Measurements from ENCODE around the gene LBX2.

LBX2 gene

GRCh38 chr2:74457129-74457548 is 42.3 kb downstream of the LBX2 start:
- Histone ChIP-seq H3K79me1 (ENCODE audit: low read length) (peaks cover 10% of the 10 kb centered on the region), H3K18ac (ENCODE audit: low read length) (no peak overlapping the region), H3K4me3 (ENCODE audit: low read length) (peak overlapping the region; percentile 13), H4K8ac (ENCODE audit: low read depth, low read length) (peak overlapping the region; percentile 43), H3K23ac (ENCODE audit: low read length) (no peak overlapping the region), H3K56ac (ENCODE audit: low read length) (peak overlapping the region; percentile 77), H3K4ac (ENCODE audit: low read depth, low read length) (peak overlapping the region; percentile 22), H3K36me3 (ENCODE audit: control insufficient read depth, insufficient read depth, low read length) (peaks cover 3% of the 10 kb centered on the region), H3K4me2 (ENCODE audit: low read length) (peak overlapping the region; percentile 44), H2AK5ac (ENCODE audit: low read length) (no peak overlapping the region), H2BK15ac (replicated peaks; ENCODE audit: low read depth) (no peak overlapping the region), H2BK120ac (ENCODE audit: low read depth, low read length) (no peak overlapping the region), H3K27me3 (ENCODE audit: insufficient read depth, low read length, poor library complexity) (no peaks in the 10 kb centered on the region), H3K79me2 (ENCODE audit: control insufficient read depth, insufficient read depth, low read length) (peaks cover 9% of the 10 kb centered on the region), H2BK5ac (ENCODE audit: low read length) (peak overlapping the region; percentile 12), H3K9ac (ENCODE audit: low read length) (peak overlapping the region; percentile 71), H3K4me1 (ENCODE audit: control insufficient read depth, low read depth, low read length) (peaks cover 6% of the 10 kb centered on the region), H3K27ac (ENCODE audit: low read depth, low read length) (peak overlapping the region; percentile 74), H4K5ac (ENCODE audit: low read length) (no peak overlapping the region)
- WGBS (ENCODE audit: extremely low coverage, insufficient coverage, low lambda C conversion rate) = no CpG with 5 or more reads among the region's 27 CpGs
- DNase-seq = no peak

DNA sequence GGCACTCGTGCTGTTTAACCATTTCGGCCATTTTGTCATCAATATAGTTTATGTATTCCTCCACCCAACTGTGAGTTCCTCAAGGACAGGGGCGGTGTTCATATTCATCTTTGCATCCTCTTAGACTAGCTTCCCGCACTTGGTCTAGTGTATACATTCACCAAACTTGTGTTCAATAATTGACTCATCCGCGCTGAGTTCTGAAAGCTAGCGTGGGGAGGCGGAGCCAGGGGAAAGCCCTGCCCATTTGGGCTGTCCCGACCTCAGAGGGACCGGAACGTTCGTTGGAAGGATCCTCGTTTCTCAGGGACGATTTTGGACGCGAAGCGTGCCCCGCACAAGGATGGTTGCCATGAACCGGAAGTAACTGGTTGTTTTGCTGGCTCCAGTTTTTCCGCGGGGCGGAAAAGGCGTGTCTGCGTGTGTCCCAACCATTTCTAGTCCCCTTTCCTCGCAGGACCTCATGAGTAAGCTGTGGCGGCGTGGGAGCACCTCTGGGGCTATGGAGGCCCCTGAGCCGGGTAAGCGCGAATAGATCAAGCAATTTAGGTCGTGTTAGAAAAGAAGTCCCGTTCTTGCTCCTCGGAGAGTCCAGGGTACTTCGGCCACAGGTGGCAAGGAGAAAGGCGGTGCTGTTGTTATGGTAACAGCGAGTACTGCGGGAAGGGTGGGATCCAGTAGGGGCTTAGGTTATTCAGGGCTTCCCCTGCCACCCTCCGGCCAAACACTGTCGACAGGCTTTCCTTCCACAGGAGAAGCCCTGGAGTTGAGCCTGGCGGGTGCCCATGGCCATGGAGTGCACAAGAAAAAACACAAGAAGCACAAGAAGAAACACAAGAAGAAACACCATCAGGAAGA is 44.5 kb downstream of the LBX2 start, which contains the start of gene INO80B:
TSS of gene INO80B (plus strand) at position 434 of the 858 bp plus-strand sequence. CDS start at position 464, 30 bp downstream.
- peak within 1 kb of the TSS; percentile 72 for H3K9ac ChIP-seq (ENCODE audit: low read length)
- no peak within 1 kb of the TSS for H3K23ac ChIP-seq (ENCODE audit: low read length)
- no peak within 1 kb of the TSS for H3K27ac ChIP-seq (ENCODE audit: low read depth, low read length)
- DNase-seq = peak; percentile 98
- H2BK5ac ChIP-seq (ENCODE audit: low read length) = no peak within 1 kb of the TSS
- no peaks in the 10 kb centered on the region for H3K36me3 ChIP-seq (ENCODE audit: control insufficient read depth, insufficient read depth, low read length)
- H3K56ac ChIP-seq (ENCODE audit: low read length) = peak within 1 kb of the TSS; percentile 87
- H2BK120ac ChIP-seq (ENCODE audit: low read depth, low read length) = no peak within 1 kb of the TSS
- peak within 1 kb of the TSS; percentile 75 for H3K4me3 ChIP-seq (ENCODE audit: low read length)
- no peaks in the 10 kb centered on the region for H3K27me3 ChIP-seq (ENCODE audit: insufficient read depth, low read length, poor library complexity)
- H3K4me2 ChIP-seq (ENCODE audit: low read length) = peak within 1 kb of the TSS; percentile 86
- no CpG with 5 or more reads among the region's 40 CpGs for WGBS (ENCODE audit: extremely low coverage, insufficient coverage, low lambda C conversion rate)
- peak within 1 kb of the TSS; percentile 57 for H4K8ac ChIP-seq (ENCODE audit: low read depth, low read length)
- no peak within 1 kb of the TSS for H4K5ac ChIP-seq (ENCODE audit: low read length)
- no peak within 1 kb of the TSS for H2AK5ac ChIP-seq (ENCODE audit: low read length)
- H3K4ac ChIP-seq (ENCODE audit: low read depth, low read length) = no peak within 1 kb of the TSS
- H3K79me1 ChIP-seq (ENCODE audit: low read length) = peaks cover 10% of the 10 kb centered on the region
- H3K79me2 ChIP-seq (ENCODE audit: control insufficient read depth, insufficient read depth, low read length) = peaks cover 9% of the 10 kb centered on the region
- no peak within 1 kb of the TSS for H2BK15ac ChIP-seq (replicated peaks; ENCODE audit: low read depth)
- no peak within 1 kb of the TSS for H3K18ac ChIP-seq (ENCODE audit: low read length)
- peaks cover 6% of the 10 kb centered on the region for H3K4me1 ChIP-seq (ENCODE audit: control insufficient read depth, low read depth, low read length)

DNA sequence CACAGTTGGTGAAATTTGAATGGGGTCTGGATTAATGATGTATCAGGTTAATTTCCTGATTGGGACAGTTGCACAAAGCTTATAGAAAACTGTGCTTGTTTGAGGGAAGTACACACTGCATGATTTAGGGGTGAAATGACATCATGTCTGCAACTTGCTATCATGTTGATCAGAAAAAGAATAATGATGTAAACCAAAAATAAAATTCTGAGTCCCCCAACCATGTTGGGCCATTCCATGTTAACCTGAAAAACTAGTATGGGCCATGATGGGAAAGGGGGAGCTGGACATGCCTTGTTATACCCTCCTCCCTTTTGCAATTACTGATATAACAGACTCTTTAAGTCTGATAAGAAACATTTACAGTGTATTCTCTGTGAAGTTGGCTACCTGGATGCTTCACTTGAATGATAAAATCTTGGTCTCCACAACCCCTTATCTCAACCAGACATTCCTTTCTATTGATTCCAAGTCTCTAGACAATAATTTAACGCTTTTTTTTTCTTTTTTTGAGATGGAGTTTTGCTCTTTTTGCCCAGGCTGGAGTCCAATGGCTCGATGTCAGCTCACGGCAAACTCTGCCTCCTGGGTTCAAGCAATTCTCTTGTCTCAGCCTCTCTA is 48.7 kb downstream of the LBX2 start:
- Histone ChIP-seq H2BK120ac (ENCODE audit: low read depth, low read length) (no peak overlapping the region), H3K4me3 (ENCODE audit: low read length) (no peak overlapping the region), H3K79me1 (ENCODE audit: low read length) (peaks cover 3% of the 10 kb centered on the region), H3K79me2 (ENCODE audit: control insufficient read depth, insufficient read depth, low read length) (peaks cover 2% of the 10 kb centered on the region), H3K9ac (ENCODE audit: low read length) (no peak overlapping the region), H2AK5ac (ENCODE audit: low read length) (no peak overlapping the region), H3K36me3 (ENCODE audit: control insufficient read depth, insufficient read depth, low read length) (no peaks in the 10 kb centered on the region), H2BK5ac (ENCODE audit: low read length) (no peak overlapping the region), H3K4me2 (ENCODE audit: low read length) (no peak overlapping the region), H3K4me1 (ENCODE audit: control insufficient read depth, low read depth, low read length) (peaks cover 2% of the 10 kb centered on the region), H4K8ac (ENCODE audit: low read depth, low read length) (no peak overlapping the region), H3K27ac (ENCODE audit: low read depth, low read length) (no peak overlapping the region), H3K18ac (ENCODE audit: low read length) (no peak overlapping the region), H3K27me3 (ENCODE audit: insufficient read depth, low read length, poor library complexity) (no peaks in the 10 kb centered on the region), H3K23ac (ENCODE audit: low read length) (no peak overlapping the region), H4K5ac (ENCODE audit: low read length) (no peak overlapping the region), H3K4ac (ENCODE audit: low read depth, low read length) (no peak overlapping the region), H3K56ac (ENCODE audit: low read length) (no peak overlapping the region), H2BK15ac (replicated peaks; ENCODE audit: low read depth) (no peak overlapping the region)
- WGBS (ENCODE audit: extremely low coverage, insufficient coverage, low lambda C conversion rate) = no CpG with 5 or more reads among the region's 3 CpGs
- DNase-seq = no peak

DNA sequence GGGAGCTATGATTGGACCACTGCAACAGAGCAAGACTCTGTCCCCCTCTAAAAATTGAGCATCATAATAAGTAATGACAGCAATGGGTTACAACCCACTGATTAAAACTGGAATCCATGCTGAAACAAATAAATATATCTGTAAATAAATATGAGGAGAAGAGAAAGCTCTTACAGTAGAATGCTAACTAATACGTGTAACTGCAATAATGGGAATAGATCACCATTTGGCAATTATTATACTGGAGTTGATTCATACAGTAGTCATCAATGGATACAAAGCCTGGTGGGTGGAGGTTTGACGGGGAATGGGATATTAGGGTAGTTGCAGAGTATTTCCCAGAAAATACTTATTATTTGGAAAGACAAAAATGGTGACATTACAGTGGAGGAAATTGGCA is 50.6 kb downstream of the LBX2 start:
- Histone ChIP-seq H3K36me3 (ENCODE audit: control insufficient read depth, insufficient read depth, low read length) (no peaks in the 10 kb centered on the region), H2BK120ac (ENCODE audit: low read depth, low read length) (no peak overlapping the region), H2BK15ac (replicated peaks; ENCODE audit: low read depth) (no peak overlapping the region), H3K79me1 (ENCODE audit: low read length) (no peaks in the 10 kb centered on the region), H3K4me2 (ENCODE audit: low read length) (no peak overlapping the region), H3K23ac (ENCODE audit: low read length) (no peak overlapping the region), H3K4me1 (ENCODE audit: control insufficient read depth, low read depth, low read length) (no peaks in the 10 kb centered on the region), H3K18ac (ENCODE audit: low read length) (no peak overlapping the region), H2AK5ac (ENCODE audit: low read length) (no peak overlapping the region), H3K27ac (ENCODE audit: low read depth, low read length) (no peak overlapping the region), H2BK5ac (ENCODE audit: low read length) (no peak overlapping the region), H3K56ac (ENCODE audit: low read length) (no peak overlapping the region), H3K4ac (ENCODE audit: low read depth, low read length) (no peak overlapping the region), H4K8ac (ENCODE audit: low read depth, low read length) (no peak overlapping the region), H3K9ac (ENCODE audit: low read length) (no peak overlapping the region), H4K5ac (ENCODE audit: low read length) (no peak overlapping the region), H3K4me3 (ENCODE audit: low read length) (no peak overlapping the region), H3K79me2 (ENCODE audit: control insufficient read depth, insufficient read depth, low read length) (no peaks in the 10 kb centered on the region), H3K27me3 (ENCODE audit: insufficient read depth, low read length, poor library complexity) (no peaks in the 10 kb centered on the region)
- DNase-seq = no peak
- WGBS (ENCODE audit: extremely low coverage, insufficient coverage, low lambda C conversion rate) = no CpG with 5 or more reads among the region's 2 CpGs
